Measurements from ENCODE around the gene CCDC68.
"Not testable (repeated sequence)": the region's sequence is repeated elsewhere in the genome, so short reads cannot be mapped to it uniquely, and the experiment has no call there.

The CCDC68 gene

GRCh38 chr18:54871231-54871630, 88.0 kb downstream of the CCDC68 start:
- no peak for DNase-seq

DNA sequence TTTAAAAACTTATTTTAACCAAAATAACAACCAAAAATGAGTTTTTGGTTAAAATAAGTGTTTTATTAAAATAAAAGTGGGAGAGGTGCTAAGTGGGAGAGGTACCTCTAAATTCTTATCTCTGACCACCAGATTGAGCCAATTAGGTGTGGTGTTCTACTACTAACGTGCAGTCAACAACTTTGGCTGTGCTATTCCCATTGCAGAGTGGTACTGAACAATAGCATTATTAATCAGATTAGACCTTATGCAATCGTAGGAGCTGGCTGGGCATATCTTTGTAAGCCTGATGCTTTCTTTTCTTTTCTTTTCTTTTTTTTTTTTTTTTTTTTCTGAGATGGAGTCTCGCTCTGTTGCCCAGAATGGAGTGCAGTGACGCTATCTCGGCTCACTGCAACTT, 92.1 kb downstream of the CCDC68 start:
- no peak for DNase-seq

- no peak for DNase-seq
Observed at GRCh38 chr18:54860941-54861340, 98.3 kb downstream of the CCDC68 start.

DNA sequence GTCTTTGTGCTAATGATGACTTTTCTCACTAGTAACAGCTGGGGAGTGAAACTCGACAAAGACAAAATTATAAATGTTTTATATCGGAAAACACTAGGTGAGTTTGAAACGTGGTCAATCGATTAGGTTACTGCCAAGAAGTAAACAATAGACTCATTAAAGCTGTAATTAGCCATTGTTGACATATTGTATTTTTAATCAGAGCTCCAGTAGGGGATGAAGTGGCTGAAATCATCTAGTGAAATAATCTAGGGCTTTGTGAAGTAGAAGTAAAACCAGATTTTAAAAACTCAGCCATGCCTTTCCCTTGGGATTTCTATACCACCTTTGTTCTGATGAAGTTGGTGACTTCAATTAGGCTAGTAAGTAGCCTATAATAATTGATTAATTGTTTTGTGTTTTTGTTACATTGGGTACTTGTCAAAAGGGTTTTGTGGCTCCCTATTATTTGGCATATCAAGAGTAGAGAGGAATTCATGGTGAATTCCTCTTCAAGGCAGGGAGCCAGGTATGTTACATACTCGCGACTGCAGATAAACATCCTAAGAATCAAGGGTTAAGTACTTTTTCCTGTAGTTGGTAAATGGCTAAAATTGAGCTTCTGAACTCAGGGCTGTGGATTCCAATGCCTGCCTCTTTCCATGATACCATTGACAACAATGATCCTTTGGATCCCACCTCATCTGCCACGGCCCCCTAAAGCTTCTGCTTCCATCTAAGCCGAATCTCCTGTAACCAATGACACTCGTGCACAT, 99.4 kb downstream of the CCDC68 start:
- no peak for DNase-seq

- no peak for DNase-seq
Observed at GRCh38 chr18:54857499-54857898, 101.8 kb downstream of the CCDC68 start.

DNA sequence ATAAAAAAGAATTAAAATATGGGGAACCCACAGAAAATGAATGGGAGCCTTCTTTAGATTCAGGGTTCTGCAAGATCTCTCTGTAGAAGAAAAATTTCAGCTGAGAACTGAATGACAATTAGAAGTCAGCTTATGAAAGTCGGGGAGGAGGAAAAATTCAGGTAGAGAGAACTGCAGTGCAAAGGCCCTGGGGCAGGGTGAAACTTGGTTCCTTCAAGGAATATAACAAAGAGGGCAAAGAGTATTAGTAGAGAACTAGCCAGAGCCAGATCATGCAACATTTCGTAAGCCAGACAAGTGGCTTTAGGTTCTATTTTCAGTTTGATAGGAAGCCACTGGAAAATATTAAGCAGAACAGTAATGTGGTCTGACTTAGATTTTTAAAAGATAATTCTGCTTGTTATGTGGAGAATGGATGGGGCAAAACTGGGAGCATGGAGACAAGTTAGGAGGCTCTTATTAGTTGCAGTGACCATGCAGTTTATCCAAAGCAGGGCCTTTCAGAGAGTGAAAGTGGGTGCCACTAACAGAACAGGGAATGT, 103.1 kb downstream of the CCDC68 start:
- no peak for DNase-seq

DNA sequence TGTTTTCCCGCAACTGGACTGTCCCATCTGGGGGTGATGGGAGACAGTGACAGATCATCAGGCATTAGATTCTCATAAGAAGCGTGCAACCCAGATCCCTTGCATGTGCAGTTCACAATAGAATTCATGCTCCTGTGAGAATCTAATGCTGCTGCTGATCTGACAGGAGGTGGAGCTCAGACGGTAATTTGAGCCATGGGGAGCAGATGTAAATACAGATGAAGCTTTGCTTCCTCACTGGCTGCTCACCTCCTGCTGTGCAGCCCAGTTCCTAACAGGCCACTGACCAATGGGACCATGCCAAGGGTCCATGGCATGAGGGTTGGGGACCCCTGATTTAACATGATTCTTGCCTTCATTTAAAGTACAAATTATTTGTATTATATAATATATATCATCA, 104.2 kb downstream of the CCDC68 start:
- not testable (repeated sequence) for DNase-seq

DNA sequence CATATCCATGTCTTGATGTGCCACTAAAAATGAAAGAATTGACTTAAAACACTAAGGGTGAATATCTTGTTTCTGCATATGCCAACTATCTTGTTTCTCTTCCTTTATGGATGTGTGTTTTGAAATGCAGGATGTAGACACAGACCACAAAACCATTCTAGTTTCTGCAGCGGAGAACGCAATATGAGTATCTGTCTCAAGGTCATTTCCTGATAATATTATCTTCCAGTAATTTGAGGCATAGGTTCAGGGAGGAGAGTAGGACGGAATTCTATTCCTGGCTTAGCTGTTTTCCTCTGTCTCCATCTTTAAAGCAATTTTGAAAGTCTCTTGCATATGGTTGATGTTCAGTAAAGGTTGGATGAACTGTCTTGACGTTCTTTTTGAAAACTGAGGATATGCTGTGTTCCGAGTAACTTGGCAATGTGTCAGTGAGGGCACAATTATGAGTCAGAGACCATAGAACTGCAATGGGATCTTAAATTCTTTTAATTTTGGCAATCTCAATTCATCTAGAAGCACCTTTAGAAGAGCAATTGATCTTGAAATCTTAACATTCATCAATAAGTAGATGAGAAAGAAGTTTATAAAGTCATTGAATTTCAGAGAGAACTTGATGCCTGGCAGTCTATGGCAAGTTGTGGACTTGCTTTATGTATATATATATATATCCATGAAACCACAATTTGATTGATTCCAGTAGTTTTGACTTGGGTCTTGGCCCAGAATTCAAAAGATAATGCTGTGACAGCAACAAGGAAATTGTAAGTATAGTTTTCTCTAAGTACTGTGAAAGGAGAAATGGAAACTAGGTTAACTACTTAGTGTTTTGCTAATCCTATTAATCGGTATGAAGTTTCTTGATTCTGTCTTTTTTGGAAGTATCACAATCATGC, 106.2 kb downstream of the CCDC68 start:
- DNase-seq: no peak
